HAP-1 (cell line): ENCODE measurements around the gene LGALS7.

Source experiments
- DNase-seq, 2 experiments: peaks; one replicate each; pipeline ENCODE4 v3.0.0-alpha.2; 2016 to 2020; ENCODE audit warnings: low spot score in 2 of 2
- H3K27me3 ChIP-seq: fragments of 250-450 bp; sonication (Bioruptor Pico); 2 replicates; pipeline ENCODE4 v1.5.1; 2020; ENCODE audit warnings: low read depth, mild to moderate bottlenecking, moderate library complexity
- H3K36me3 ChIP-seq: fragments of 250-450 bp; sonication (Bioruptor Pico); replicated peaks from 2 replicates; pipeline ENCODE4 v1.5.1; 2020; ENCODE audit warnings: mild to moderate bottlenecking
- H3K4me1 ChIP-seq: fragments of 250-450 bp; sonication (Bioruptor Pico); 2 replicates; pipeline ENCODE4 v1.5.1; 2020; ENCODE audit warnings: mild to moderate bottlenecking
- H3K4me3 ChIP-seq: fragments of 250-450 bp; sonication (Bioruptor Pico); 2 replicates; pipeline ENCODE4 v1.5.1; 2020; ENCODE audit warnings: mild to moderate bottlenecking, moderate library complexity
- H3K9me3 ChIP-seq: fragments of 250-450 bp; sonication (Bioruptor Pico); 2 replicates; pipeline ENCODE4 v1.5.1; 2020; ENCODE audit warnings: mild to moderate bottlenecking, moderate library complexity
- in situ Hi-C: fragments of 300-500 bp; cut with MboI; formaldehyde crosslinking; loops from 3 replicates; pipeline ENCODE4 v1.14.3; 2020; ENCODE audit warnings: low sequenced_read_pairs, inconsistent platforms, mixed read lengths

LGALS7 gene

DNA sequence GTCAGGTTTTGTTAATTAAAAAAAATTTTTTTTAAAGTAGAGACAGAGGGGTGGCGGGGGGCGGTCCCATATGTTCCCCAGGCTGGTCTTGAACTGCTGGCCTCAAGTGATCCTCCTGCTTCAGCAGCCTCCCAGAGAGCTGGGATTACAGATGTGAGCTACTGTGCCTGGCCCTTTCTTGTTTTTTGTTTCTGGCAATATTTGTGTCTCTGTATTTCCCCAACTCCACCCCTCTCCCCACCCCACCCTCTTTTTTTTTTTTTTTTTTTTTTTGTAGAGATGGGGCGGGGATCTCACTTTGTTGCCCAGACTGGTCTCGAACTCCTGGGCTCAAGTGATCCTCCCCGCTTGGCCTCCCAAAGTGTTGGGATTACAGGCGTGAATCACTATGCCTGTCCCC lies 28.4 kb downstream of the LGALS7 start:
- in situ Hi-C loops = no loop called here
- DNase-seq = no peak

DNA sequence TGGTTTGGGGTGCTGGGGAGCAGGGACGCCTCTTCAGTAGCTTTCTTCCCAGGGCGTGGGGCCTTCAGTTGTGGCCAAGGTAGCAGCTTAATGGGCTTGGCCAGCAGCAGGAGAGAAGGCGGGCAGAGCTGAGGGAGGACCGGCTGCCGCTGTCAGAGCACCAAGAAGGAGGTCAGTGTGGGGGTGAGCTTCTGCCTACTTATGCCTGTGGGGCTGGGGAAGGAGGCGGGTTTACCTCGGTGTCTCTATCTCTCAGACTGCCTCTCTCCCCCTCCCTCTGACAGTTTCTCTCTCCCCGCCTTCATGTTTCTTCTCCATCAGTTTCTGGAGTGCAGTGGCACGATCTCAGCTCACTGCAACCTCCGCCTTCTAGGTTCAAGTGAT lies 29.0 kb downstream of the LGALS7 start, which contains the start of gene CAPN12:
Gene CAPN12 (minus strand): TSS at position 177 of the 384 bp plus-strand sequence. CDS start 309 bp downstream, outside the sequence.
- no peak for DNase-seq
- Histone ChIP-seq H3K4me1 (no peaks in the 10 kb centered on the region), H3K9me3 (no peaks in the 10 kb centered on the region), H3K27me3 (no peaks in the 10 kb centered on the region), H3K4me3 (no peak within 1 kb of the TSS), H3K36me3 (no peaks in the 10 kb centered on the region)
- in situ Hi-C loops = no loop called here

More for the DNA sequence above, 28.4 kb downstream of the LGALS7 start:
- no peak overlapping the region for H3K4me3 ChIP-seq
- H3K4me1 ChIP-seq = no peaks in the 10 kb centered on the region
- 0 out of 2 replicates have a peak, but pooled peaks cover 2% of the 10 kb centered on the region for H3K27me3 ChIP-seq
- no peaks in the 10 kb centered on the region for H3K9me3 ChIP-seq
- H3K36me3 ChIP-seq = no peaks in the 10 kb centered on the region

DNA sequence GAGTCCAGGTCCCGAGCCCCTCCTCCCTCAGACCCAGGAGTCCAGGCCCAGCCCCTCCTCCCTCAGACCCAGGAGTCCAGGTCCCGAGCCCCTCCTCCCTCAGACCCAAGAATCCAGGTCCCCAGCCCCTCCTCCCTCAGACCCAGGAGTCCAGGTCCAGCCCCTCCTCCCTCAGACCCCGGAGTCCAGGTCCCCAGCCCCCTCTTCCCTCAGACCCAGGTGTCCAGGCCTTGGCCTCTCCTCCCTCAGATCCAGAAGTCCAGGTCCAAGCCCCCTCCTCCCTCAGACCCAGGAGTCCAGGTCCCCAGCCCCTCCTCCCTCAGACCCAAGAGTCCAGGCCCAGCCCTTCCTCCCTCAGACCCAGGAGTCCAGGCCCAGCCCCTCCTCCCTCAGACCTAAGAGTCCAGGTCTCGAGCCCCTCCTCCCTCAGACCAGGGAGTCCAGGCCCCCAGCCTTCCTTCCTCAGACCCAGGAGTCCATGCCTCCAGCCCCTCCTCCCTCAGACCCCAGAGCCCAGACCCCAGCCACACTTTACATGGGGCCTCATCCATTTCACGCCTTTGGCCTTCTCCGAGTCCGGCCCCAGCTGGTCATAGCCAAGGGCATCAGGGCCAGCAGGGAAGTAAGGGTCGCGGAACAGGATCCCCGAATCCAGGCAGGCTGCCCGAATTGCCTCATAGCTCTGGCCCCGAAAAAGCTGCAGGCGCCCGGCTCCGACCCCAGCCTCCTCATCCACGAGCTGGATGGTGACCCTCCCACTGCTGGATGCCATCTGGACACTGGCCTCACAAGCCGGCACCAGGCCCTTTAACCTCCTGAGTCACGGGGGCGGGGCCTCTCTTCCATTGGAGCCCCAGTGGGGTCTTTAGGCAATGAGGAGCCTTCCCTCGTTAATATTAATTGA lies 29.7 kb downstream of the LGALS7 start:
- Histone ChIP-seq H3K9me3 (no peaks in the 10 kb centered on the region), H3K4me1 (no peaks in the 10 kb centered on the region), H3K4me3 (no peak overlapping the region), H3K36me3 (no peaks in the 10 kb centered on the region), H3K27me3 (no peaks in the 10 kb centered on the region)
- in situ Hi-C loops = no loop called here
- no peak for DNase-seq

DNA sequence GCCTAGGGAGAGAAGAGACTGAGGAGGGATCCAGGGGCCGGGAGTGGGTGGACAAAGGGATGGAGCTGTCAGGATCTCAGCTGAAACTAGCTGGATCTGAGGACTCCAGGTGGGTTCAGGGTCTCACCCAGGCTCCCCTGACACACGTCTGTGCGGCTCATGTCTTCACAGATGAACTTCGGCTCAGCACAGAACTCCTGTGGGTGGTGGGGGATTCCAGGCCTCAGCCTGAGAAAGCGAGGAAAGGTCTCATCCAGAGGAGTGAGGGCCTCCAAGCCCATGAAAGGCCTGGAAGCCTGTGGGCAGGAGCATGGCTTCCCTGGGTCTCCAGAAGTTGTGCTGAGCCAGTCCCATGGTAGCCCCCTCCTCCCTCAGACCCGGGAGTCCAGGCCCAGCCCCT lies 30.4 kb downstream of the LGALS7 start:
- Histone ChIP-seq H3K4me3 (no peak overlapping the region), H3K27me3 (no peaks in the 10 kb centered on the region), H3K4me1 (no peaks in the 10 kb centered on the region), H3K36me3 (no peaks in the 10 kb centered on the region), H3K9me3 (no peaks in the 10 kb centered on the region)
- in situ Hi-C loops = no loop called here
- no peak for DNase-seq

DNA sequence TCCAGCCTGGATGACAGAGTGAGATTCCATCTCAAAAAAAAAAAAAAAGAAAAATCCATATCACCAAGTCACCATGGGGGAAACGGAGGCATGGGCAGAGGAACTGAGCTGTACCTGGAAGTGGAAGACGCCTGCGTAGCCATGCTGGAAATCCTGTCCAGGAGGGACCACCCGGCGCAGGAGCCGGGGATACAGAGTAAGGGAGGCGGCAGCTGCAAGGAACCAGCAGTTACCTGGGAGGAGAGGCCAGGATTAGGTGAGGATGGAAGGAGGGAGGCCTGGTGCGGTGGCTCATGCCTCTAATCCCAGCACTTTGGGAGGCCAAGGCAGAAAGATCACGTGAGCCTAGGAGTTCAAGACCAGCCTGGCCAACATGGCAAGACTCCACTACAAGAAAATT lies 31.0 kb downstream of the LGALS7 start:
- in situ Hi-C loops = no loop called here
- no peak overlapping the region for H3K4me3 ChIP-seq
- no peaks in the 10 kb centered on the region for H3K9me3 ChIP-seq
- DNase-seq = no peak
- H3K36me3 ChIP-seq = no peaks in the 10 kb centered on the region
- no peaks in the 10 kb centered on the region for H3K4me1 ChIP-seq
- H3K27me3 ChIP-seq = no peaks in the 10 kb centered on the region

DNA sequence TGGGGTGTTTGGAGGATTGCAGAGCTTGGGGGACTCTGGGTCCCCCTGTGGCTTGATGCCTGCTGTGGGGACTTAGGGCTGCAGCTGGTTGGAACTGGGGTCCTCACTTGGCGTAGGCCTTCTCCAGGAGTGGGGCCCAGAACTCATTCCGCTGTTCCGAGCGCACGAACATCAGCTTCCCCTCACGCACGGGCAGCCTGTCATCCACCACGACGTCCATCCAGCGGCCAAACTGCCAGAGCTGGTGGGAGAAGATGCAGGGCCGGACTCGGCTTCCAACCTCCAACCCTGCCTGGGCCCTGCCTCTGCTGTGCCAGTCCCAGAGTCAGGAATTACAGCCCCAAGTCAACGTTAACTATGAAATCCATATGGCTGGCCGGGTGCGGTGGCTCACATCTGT lies 31.6 kb downstream of the LGALS7 start:
- H3K36me3 ChIP-seq = no peaks in the 10 kb centered on the region
- DNase-seq = no peak
- no peaks in the 10 kb centered on the region for H3K9me3 ChIP-seq
- no peak overlapping the region for H3K4me3 ChIP-seq
- H3K4me1 ChIP-seq = no peaks in the 10 kb centered on the region
- in situ Hi-C loops = no loop called here
- no peaks in the 10 kb centered on the region for H3K27me3 ChIP-seq

DNA sequence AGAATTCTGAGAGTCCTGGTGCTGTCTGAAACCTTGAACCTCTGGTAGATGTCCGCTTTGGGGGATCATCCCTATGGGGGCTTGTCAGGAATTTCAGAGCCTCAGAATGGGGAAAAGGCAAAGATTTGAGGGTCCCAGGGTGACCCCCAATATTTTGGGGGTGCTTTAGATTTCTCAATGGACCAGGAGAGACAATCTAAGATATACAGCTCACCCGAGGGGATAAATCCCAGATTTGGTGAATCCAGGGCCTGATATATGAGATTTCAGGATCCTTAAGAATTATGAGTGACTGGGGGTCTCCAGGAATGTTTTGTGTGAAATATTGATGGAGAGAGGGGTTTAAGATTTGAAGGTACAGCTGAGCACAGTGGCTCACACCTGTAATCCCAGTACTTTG lies 32.4 kb downstream of the LGALS7 start:
- no peaks in the 10 kb centered on the region for H3K27me3 ChIP-seq
- in situ Hi-C loops = no loop called here
- no peaks in the 10 kb centered on the region for H3K4me1 ChIP-seq
- no peaks in the 10 kb centered on the region for H3K36me3 ChIP-seq
- no peak for DNase-seq
- no peak overlapping the region for H3K4me3 ChIP-seq
- H3K9me3 ChIP-seq = no peaks in the 10 kb centered on the region

DNA sequence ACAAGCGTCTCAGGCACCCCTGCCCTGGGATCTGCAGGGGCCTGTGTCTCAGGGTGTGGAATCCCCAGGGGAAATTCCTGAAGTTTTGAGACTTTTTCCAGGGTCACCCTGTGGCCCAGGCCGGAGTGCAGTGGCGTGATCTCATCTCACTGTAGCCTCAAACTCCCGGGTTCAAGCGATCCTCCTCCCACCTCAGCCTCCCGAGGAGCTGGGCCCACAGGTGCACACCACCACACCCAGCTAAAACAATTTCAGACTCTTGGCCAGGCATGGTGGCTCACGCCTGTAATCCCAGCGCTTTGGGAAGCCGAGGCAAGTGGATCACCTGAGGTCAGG lies 33.1 kb downstream of the LGALS7 start:
- Histone ChIP-seq H3K9me3 (no peaks in the 10 kb centered on the region), H3K4me3 (no peak overlapping the region), H3K4me1 (no peaks in the 10 kb centered on the region), H3K36me3 (no peaks in the 10 kb centered on the region), H3K27me3 (no peaks in the 10 kb centered on the region)
- DNase-seq = no peak
- in situ Hi-C loops = no loop called here

DNA sequence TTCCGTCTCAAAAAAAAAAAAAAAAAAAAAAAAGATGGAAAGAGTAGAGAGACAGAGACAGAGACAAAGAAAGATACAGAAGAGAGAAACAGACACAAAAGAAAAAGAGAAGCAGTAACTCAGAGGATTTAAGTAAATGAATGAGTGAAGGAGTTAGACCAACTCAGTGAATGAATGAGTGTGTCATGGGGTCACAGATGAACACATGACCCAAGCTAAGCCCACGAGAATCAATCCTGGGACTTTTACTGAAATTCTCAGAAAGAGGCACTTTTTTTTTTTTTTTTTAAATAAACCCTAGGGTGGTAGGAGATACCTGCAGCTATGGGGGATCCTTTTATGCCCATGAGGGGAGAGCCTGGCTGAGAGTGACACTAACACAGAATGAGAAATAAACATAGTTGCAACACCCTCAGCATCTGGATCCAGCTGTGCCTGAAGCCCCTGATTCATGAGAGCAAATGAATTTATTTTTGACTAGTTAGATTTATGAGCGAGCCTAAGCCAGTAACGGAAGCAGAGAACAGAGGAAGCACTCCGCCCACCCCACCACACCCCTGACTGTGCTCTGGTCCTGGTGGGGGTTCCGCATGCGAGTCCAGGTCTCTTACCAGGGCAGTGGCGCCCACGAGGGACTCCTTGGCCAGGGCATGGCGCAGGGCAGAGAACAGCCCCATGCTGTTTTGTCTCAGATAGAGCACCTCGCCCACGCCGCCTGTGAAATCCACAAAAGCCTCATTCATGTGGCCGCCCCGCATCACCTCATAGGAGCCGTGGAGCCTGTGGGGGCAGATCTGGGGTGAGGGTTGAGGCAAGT lies 33.7 kb downstream of the LGALS7 start:
- Histone ChIP-seq H3K4me3 (no peak overlapping the region), H3K4me1 (no peaks in the 10 kb centered on the region), H3K27me3 (no peaks in the 10 kb centered on the region), H3K36me3 (no peaks in the 10 kb centered on the region), H3K9me3 (no peaks in the 10 kb centered on the region)
- in situ Hi-C loops = no loop called here
- no peak for DNase-seq

DNA sequence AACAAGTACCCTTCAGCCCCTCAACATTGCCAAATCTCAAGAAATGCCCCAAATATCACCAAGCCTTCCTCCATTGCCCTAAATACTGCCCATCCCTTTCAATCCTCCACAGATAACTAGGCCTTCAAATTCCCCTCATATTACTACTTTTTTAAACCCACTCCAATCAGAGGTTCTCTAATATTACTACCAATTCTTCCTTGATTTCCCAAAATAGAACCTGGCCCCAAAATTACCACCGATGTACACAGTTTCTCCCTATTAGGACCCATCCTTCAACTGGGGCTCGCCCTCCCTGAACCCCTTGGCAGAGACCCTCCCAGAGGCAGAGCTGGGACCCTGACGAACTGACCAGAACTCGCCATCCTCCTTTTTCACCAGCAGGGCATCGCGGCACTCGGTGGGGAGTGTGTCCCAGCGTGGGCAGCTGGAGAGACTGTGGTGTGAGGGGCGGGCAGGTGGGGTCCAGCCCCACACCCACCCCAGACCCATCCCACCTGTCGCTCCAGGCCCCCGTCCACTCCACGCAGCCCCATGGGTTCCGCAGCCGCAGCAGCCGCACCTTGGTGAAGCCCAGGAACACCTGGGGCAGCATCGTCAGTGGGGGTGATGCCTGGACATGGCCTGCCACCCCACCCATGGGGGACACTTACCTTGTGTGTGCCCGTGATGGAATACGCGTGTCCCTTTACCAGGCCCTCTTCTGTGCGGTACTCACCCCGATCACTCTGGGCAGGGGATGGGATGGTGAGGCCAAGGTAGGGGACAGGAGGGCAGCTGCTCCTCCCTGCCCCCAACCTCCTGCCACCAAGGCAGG lies 35.2 kb downstream of the LGALS7 start:
- H3K9me3 ChIP-seq = no peaks in the 10 kb centered on the region

DNA sequence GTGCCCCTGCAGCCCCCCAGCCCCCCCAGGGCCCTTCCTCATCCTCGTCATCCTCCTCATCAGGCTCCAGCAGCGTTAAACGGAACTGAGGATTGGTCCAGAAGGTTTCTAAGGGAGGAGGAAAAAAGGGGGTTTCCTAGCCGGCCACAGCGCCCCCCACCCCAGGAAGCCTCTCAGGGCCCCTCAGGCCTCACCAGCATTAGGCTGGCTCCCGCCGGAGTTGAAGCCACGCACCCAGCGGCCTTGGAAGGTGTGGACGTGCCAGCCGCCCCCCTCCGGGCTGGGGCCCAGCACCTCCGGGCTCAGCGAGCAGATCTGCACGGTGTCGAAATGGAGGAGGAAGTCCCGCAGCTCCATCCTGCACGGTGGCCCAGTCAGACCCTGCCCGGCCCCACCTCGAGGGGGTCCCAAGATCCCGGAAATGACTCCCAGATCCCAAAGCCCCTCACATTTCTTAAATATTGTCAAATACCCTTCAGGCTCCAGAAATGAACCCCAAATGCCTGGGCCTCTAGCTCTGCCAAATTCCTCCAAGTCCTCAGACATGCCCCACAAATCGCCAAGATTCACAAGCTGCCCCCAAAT lies 35.9 kb downstream of the LGALS7 start:
- no peaks in the 10 kb centered on the region for H3K27me3 ChIP-seq
- no peak for DNase-seq
- no peaks in the 10 kb centered on the region for H3K9me3 ChIP-seq
- H3K4me1 ChIP-seq = no peaks in the 10 kb centered on the region
- in situ Hi-C loops = no loop called here
- no peaks in the 10 kb centered on the region for H3K36me3 ChIP-seq
- no peak overlapping the region for H3K4me3 ChIP-seq

More for the DNA sequence above, 35.2 kb downstream of the LGALS7 start:
- in situ Hi-C loops = no loop called here
- Histone ChIP-seq H3K36me3 (no peaks in the 10 kb centered on the region), H3K4me1 (no peaks in the 10 kb centered on the region), H3K27me3 (no peaks in the 10 kb centered on the region), H3K4me3 (no peak overlapping the region)
- no peak for DNase-seq

DNA sequence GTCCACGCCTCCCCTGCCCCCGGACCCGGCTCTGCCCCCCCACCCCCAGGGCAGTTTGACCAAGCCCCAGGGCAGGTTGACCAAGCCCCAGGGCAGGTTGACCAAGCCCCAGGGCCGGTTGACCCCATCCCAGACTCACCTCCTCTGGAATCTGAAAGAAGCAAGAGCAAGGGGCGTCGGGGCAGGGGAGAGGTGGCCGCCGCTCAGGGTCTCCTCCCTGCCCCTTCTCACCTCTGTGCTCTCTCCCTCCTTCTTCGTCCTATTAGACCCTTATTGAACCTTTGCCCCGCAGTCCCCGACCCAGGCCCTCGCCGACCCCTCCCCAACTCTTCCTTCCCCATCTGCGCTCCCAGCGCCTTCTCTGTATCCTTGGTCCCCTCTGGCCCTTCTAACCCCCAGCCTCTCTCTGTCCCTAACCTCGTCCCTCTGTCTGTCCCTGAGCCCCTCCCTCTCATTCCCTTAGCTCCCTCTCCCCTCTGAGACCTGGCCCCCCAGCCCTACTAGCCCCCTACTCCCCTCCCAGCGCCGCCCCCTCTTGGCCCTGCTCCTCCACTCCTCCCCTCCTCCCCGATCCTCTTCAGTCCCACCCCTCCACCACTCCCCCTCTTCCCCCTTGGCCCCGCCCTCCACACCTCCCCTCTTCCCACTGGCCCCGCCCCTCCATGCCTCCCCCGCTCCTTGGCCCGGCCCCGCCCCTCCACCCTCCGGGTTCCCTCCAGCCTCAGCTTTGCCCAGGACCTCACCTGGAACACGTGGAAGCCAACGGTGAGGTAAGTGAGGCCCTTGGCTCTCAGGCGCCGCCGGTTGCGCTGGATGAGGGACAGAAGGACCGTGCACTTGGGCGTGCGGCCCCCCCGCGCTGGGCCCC lies 36.7 kb downstream of the LGALS7 start:
- Histone ChIP-seq H3K9me3 (no peaks in the 10 kb centered on the region), H3K36me3 (no peaks in the 10 kb centered on the region), H3K27me3 (no peaks in the 10 kb centered on the region), H3K4me3 (peak overlapping the region; percentile 24), H3K4me1 (no peaks in the 10 kb centered on the region)
- DNase-seq = peak in 1 of 2 experiments; percentile 86
- in situ Hi-C loops = no loop called here
